GM19099 (cell line): Measurements from ENCODE around the gene KIF5C.

Experiments
- POLR2A ChIP-seq: IDR thresholded peaks from 3 replicates; pipeline ENCODE4 v1.6.1; 2011; ENCODE audit warnings: low read depth; ENCODE audit not compliant: insufficient read length; ENCODE audit errors: extremely low read depth

Gene KIF5C

GRCh38 chr2:148874868-148875341 lies at the start of gene KIF5C:
TSS of gene KIF5C (plus strand) at chr2:148875227. CDS start at chr2:148875618, 391 bp downstream.
- TF ChIP-seq POLR2A, result no peak

DNA sequence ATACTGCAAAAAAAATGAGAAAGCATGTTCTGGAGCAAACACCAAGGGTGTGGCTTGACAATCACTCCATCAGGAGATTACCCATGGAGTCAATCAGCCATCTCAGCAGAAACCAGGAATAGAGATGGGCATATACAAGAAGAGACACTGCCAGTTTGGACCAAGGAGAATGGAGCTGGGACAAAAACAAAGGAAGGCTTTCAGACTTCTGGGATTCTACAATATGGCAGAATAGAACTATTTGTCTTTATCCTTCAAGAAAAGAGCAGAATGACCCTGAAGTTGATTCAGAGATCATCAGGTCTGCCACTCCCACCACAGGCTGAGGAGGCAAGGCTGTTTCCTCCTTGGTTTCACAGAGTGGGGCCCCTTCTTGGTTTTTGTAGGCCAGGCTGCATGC lies 48.2 kb upstream of the KIF5C start:
- no peak for TF ChIP-seq POLR2A

GRCh38 chr2:148828941-148829340 lies 46.1 kb upstream of the KIF5C start:
- TF ChIP-seq POLR2A, result no peak

- TF ChIP-seq POLR2A, result no peak
These were observed 45.4 kb upstream of the KIF5C start for GRCh38 chr2:148829618-148830017.

DNA sequence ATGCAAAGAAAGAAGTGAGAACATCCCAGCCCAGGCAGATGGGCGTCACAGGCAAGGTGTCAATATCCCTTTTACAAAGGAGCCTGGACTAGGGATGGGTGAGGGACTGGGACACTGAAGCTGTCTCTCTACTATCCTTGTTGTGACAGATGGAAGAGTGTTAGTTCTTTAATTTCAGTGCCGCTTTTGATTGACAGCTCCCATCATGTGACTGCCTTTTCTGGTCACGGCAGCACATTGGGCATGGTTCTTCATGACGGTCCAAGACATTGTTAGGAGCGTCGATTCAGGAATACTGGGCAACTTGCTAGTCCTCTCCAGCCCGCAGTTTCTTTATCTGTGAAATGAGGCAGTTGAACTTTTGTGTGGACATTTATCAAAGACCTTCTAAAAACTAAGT lies 42.4 kb upstream of the KIF5C start:
- TF ChIP-seq POLR2A, result no peak

DNA sequence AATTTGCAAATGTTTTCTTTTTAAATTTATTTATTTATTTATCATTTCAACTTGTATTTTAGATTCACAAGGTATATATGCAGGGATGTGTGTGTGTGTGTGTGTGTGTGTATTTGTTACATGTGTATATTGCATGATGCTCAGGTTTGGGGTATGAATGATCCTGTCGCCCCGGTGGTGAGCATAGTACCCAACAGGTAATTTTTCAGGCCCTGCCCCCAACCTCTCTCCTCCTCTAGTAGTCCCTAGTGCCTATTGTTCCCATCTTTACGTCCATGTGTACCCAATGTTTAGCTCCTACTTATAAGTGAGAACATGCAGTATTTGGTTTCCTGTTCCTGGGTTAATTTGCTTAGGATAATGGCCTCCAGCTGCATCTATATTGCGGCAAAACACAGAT lies 33.0 kb upstream of the KIF5C start:
- TF ChIP-seq POLR2A, result no peak

DNA sequence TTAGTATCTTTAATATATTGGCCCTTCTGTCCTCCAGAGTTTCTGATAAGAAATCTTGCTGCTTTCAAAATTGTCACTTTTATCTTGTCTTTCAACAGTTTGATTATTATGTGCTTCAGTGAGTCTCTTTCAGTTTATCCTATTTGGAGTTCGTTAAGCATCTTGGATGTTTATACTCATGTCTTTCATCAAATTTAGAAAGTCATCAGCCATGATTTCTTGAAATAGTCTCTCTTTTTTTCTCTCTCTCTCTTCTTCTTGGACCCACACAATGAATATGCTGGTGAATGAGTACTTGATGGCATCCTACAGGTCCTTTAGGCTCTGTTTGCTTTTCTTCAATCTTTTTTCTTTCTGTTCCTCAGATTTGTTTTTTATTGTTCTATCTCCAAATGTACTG lies 26.9 kb upstream of the KIF5C start:
- TF ChIP-seq POLR2A, result no peak

- no peak for TF ChIP-seq POLR2A
These were observed 21.6 kb upstream of the KIF5C start for GRCh38 chr2:148853458-148853857.

DNA sequence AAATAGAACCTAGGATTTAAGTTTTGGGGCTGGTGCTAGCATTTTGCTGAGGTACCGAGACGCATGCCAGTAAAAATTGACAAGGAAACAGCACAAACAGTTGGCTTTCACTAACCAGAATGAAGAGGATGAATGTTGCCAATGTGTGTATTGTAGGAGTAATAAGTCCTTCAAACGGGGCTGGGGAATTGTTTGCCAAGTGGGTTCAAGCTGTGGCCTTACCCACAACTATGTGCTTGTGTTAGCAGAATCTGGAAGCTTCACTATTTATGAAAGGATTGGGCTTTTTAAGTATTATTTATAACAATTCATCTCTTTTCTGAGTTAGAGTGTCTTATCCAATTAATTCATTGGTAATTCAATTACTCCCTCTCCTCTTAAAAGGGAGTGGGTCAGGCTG lies 15.0 kb upstream of the KIF5C start:
- TF ChIP-seq POLR2A, result no peak

- no peak for TF ChIP-seq POLR2A
These were observed 13.7 kb upstream of the KIF5C start for GRCh38 chr2:148861367-148861766.

GRCh38 chr2:148865512-148865911 lies 9.5 kb upstream of the KIF5C start:
- no peak for TF ChIP-seq POLR2A

- TF ChIP-seq POLR2A, result no peak
These were observed 8.9 kb upstream of the KIF5C start for GRCh38 chr2:148866091-148866490.

GRCh38 chr2:148867079-148867769 lies 7.8 kb upstream of the KIF5C start:
- TF ChIP-seq POLR2A, result no peak

DNA sequence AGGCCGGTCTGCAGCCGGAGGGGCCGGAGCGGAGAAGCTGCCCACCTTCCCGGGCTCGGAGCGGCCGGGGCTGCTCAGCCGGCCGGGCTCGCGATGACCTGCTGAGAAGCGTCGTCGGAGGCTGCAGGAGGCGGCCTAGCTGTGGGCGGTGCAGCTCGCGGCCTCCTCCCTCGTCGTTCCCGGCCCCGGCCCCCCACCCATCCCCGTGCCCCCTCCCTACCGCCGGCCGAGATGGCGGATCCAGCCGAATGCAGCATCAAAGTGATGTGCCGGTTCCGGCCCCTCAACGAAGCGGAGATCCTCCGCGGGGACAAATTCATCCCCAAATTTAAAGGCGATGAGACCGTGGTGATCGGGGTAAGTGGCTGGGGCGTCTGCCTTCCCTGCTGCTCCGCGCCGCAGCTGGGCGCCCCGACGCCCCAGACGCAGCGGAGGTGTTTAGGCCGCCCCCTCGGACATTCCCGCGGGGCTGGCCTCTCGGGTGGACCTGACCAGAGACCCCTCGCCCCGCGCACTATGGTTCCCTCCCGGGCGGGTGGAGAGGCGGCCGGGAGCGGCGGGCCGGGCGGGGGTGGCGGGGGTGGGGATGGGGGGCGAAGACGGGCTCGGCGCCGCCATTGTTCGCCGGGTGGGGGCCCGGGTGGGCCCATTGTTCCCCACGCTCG lies 492 bp downstream of the KIF5C start:
- TF ChIP-seq POLR2A, result no peak

DNA sequence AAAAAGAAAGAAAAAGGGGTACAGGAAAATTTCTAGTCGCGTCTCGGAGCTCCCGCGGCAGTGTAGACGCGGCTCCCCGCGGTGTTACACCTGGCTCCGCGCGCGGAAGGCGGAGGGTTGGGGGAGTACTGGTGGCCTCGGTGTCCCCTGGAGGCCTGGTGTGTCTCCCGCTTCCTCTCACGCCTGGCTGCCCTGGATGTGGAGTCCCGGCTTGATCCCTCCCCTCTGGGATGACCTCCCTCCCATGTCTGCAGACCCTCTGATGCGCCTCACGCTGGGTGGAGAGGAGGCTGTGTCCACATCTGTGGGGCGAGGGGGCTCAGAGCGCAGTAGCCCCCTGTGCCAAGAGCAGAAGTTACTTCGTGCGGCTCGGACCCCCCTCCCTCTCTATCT lies 1.2 kb downstream of the KIF5C start:
- no peak for TF ChIP-seq POLR2A
